Fibroblast of lung (primary cell): ENCODE measurements around the gene GRB10.

Experiments
- CTCF ChIP-seq, 2 donors: IDR thresholded peaks in 1 of 2; conservative IDR thresholded peaks in 1 of 2; 1 replicate in 1 of 2; 2 replicates in 1 of 2; pipeline ENCODE4 v1.5.1; 2011 to 2012; ENCODE audit warnings: low read length in 2 of 2, control low read depth in 1 of 2, inconsistent platforms in 1 of 2, low read depth in 1 of 2, mild to moderate bottlenecking in 1 of 2
- EZH2 ChIP-seq: IDR thresholded peaks from 2 replicates; pipeline ENCODE4 v1.5.1; 2012; ENCODE audit warnings: low read length, control low read depth, mild to moderate bottlenecking; ENCODE audit errors: missing control alignments

- TF ChIP-seq CTCF (conservative IDR thresholded peaks at IDR 0.05 in 1 of 2, IDR thresholded peaks at IDR 0.05 in 1 of 2; ENCODE audit: low read depth in 1 of 2, low read length in 2 of 2): no peak
- no peak for TF ChIP-seq EZH2
These were observed 153.3 kb downstream of the GRB10 start for GRCh38 chr7:50629238-50629901.
